ENCODE measurements around the gene ATRNL1.
"Not testable (repeated sequence)": the region's sequence is repeated elsewhere in the genome, so short reads cannot be mapped to it uniquely, and the experiment has no call there.

ATRNL1 gene

DNA sequence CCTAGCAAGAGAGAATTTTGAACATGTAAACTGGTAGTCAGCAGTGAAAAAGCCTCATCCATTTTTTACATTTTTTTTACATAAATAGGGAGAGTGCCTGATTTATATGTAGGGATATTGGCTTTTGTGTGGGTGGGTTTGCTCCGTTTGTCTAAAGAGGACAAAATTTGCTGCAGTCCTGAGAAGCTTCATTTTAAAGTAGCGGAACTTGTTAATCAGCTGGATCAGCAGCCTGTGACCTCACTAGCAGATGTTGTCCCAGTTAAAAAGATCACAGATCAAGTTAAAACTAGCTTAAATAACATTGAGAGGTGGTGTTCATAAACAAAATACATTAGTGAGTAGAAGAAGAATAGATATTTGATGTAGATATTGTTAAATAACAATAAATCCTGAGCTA lies 2.6 kb downstream of the ATRNL1 start:
- DNase-seq = no peak
- TF ChIP-seq, protein P1, sequence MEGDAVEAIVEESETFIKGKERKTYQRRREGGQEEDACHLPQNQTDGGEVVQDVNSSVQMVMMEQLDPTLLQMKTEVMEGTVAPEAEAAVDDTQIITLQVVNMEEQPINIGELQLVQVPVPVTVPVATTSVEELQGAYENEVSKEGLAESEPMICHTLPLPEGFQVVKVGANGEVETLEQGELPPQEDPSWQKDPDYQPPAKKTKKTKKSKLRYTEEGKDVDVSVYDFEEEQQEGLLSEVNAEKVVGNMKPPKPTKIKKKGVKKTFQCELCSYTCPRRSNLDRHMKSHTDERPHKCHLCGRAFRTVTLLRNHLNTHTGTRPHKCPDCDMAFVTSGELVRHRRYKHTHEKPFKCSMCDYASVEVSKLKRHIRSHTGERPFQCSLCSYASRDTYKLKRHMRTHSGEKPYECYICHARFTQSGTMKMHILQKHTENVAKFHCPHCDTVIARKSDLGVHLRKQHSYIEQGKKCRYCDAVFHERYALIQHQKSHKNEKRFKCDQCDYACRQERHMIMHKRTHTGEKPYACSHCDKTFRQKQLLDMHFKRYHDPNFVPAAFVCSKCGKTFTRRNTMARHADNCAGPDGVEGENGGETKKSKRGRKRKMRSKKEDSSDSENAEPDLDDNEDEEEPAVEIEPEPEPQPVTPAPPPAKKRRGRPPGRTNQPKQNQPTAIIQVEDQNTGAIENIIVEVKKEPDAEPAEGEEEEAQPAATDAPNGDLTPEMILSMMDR (IDR thresholded peaks at IDR 0.05; ENCODE audit: low read length) = no peak
- TF ChIP-seq EZH2phosphoT487 (IDR thresholded peaks at IDR 0.05; ENCODE audit: low read length) = no peak
- TF ChIP-seq EZH2 (optimal IDR thresholded peaks at IDR 0.05; ENCODE audit: low read depth, low read length) = no peak
- Histone ChIP-seq H3F3A (ENCODE audit: insufficient read depth, low read length) (peaks cover 10% of the 10 kb centered on the region; the same call in 1 of the 2 replicates), H3K79me2 (ENCODE audit: low read length) (peaks cover 23% of the 10 kb centered on the region), H3K4me3 (ENCODE audit: low read length) (no peak overlapping the region), H3K9ac (ENCODE audit: low read length) (no peak overlapping the region), H3K9me2 (replicated peaks; ENCODE audit: insufficient read depth, low read length) (no peaks in the 10 kb centered on the region), H3K27me3 (replicated peaks; ENCODE audit: insufficient read depth, low read length) (no peaks in the 10 kb centered on the region), H4K20me1 (ENCODE audit: insufficient read depth, low read length) (no peaks in the 10 kb centered on the region), H2AFZ (ENCODE audit: low read length) (no peak overlapping the region), H3K36me3 (replicated peaks; ENCODE audit: insufficient read depth, low read length) (no peaks in the 10 kb centered on the region), H3K9me3 (replicated peaks; ENCODE audit: insufficient read depth, low read length) (no peaks in the 10 kb centered on the region), H3K4me1 (ENCODE audit: low read length) (0 out of 2 replicates have a peak, but pooled peaks cover 3% of the 10 kb centered on the region), H3K4me2 (ENCODE audit: low read depth, low read length) (no peak overlapping the region), H3K27ac (ENCODE audit: low read length) (no peak overlapping the region)

DNA sequence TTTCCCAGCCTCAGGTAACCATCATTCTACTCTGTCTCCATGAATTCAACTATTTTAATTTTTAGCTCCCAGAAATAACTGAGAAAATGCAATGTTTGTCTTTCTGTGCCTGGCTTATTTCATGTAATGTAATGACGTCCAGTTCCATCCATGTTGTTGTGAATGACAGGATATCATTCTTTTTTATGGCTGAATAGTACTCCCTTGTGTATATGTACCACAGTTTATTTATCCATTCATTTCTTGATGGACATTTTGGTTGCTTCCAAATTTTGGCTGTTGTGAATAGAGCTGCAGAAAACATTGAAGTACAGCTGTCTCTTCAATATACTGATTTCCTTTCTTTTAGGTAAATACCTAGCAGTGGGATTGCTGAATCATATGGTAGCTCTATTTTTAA lies 10.5 kb downstream of the ATRNL1 start:
- TF ChIP-seq EZH2 (optimal IDR thresholded peaks at IDR 0.05; ENCODE audit: low read depth, low read length) (no peak), EZH2phosphoT487 (IDR thresholded peaks at IDR 0.05; ENCODE audit: low read length) (no peak)
- TF ChIP-seq, protein P1 (IDR thresholded peaks at IDR 0.05; ENCODE audit: low read length) = no peak
- Histone ChIP-seq H3K9me3 (replicated peaks; ENCODE audit: insufficient read depth, low read length) (no peaks in the 10 kb centered on the region), H3K36me3 (replicated peaks; ENCODE audit: insufficient read depth, low read length) (no peaks in the 10 kb centered on the region)

DNA sequence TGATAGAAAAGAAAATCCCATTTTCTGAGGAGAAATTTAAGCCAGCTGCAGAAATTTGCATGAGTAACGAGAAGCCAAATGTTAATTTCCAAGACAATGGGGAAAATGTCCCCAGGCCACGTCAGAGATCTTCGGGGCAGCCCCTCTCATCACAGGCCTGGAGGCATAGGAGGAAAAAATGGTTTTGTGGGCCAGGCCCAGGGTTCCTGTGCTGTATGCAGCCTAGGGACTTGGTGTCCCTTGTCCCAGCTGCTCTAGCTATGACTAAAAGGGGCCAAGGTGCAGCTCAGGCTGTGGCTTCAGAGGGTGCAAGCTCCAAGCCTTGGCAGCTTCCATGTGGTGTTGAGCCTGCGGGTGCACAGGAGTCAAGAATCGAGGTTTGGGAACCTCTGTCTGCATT lies 12.2 kb downstream of the ATRNL1 start:
- not testable (repeated sequence) for H3K27ac ChIP-seq (ENCODE audit: low read length); H3K9ac ChIP-seq (ENCODE audit: low read length); H3K9me3 ChIP-seq (replicated peaks; ENCODE audit: insufficient read depth, low read length); H3K9me2 ChIP-seq (replicated peaks; ENCODE audit: insufficient read depth, low read length); H4K20me1 ChIP-seq (ENCODE audit: insufficient read depth, low read length); H2AFZ ChIP-seq (ENCODE audit: low read length); H3K27me3 ChIP-seq (replicated peaks; ENCODE audit: insufficient read depth, low read length); DNase-seq; H3K36me3 ChIP-seq (replicated peaks; ENCODE audit: insufficient read depth, low read length); H3F3A ChIP-seq (ENCODE audit: insufficient read depth, low read length); H3K4me1 ChIP-seq (ENCODE audit: low read length); H3K4me2 ChIP-seq (ENCODE audit: low read depth, low read length); H3K4me3 ChIP-seq (ENCODE audit: low read length)
- peaks cover 21% of the 10 kb centered on the region for H3K79me2 ChIP-seq (ENCODE audit: low read length)

More for the DNA sequence above, 10.5 kb downstream of the ATRNL1 start:
- H3K4me3 ChIP-seq (ENCODE audit: low read length) = no peak overlapping the region
- no peak overlapping the region for H2AFZ ChIP-seq (ENCODE audit: low read length)
- no peak for DNase-seq
- no peak overlapping the region for H3K9ac ChIP-seq (ENCODE audit: low read length)
- no peaks in the 10 kb centered on the region for H3K27me3 ChIP-seq (replicated peaks; ENCODE audit: insufficient read depth, low read length)
- H3F3A ChIP-seq (ENCODE audit: insufficient read depth, low read length) = no peaks in the 10 kb centered on the region
- H4K20me1 ChIP-seq (ENCODE audit: insufficient read depth, low read length) = no peaks in the 10 kb centered on the region
- H3K4me2 ChIP-seq (ENCODE audit: low read depth, low read length) = no peak overlapping the region
- H3K27ac ChIP-seq (ENCODE audit: low read length) = no peak overlapping the region
- H3K9me2 ChIP-seq (replicated peaks; ENCODE audit: insufficient read depth, low read length) = no peaks in the 10 kb centered on the region
- H3K4me1 ChIP-seq (ENCODE audit: low read length) = no peaks in the 10 kb centered on the region
- peaks cover 25% of the 10 kb centered on the region for H3K79me2 ChIP-seq (ENCODE audit: low read length)

DNA sequence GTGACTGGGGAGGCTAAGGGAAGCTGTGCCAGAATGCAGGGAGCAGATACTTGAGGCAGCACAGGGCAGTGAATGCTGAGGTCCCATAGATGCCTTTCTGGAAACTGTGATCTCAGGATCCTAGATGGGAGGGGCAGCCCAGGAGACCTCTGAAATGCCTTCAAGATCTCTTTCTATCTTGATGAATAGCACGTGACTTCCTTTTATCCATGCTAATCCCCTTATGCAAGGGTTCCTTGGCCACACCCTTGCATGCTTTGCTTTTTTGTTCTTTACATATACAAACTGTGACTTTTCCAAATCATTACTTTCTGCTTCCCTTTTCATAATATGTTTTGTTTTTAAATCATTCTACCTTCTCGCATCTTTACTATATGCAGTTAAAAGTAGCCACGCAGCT lies 14.7 kb downstream of the ATRNL1 start:
- Histone ChIP-seq H3K9ac (ENCODE audit: low read length) (no peak overlapping the region), H3K4me3 (ENCODE audit: low read length) (no peak overlapping the region), H3K4me2 (ENCODE audit: low read depth, low read length) (no peak overlapping the region), H3K27me3 (replicated peaks; ENCODE audit: insufficient read depth, low read length) (no peaks in the 10 kb centered on the region), H3K4me1 (ENCODE audit: low read length) (no peaks in the 10 kb centered on the region), H3F3A (ENCODE audit: insufficient read depth, low read length) (no peaks in the 10 kb centered on the region), H3K9me3 (replicated peaks; ENCODE audit: insufficient read depth, low read length) (no peaks in the 10 kb centered on the region), H2AFZ (ENCODE audit: low read length) (no peak overlapping the region), H4K20me1 (ENCODE audit: insufficient read depth, low read length) (no peaks in the 10 kb centered on the region), H3K27ac (ENCODE audit: low read length) (no peak overlapping the region), H3K9me2 (replicated peaks; ENCODE audit: insufficient read depth, low read length) (no peaks in the 10 kb centered on the region), H3K79me2 (ENCODE audit: low read length) (peaks cover 7% of the 10 kb centered on the region; the same call in 1 of the 2 replicates), H3K36me3 (replicated peaks; ENCODE audit: insufficient read depth, low read length) (no peaks in the 10 kb centered on the region)
- no peak for DNase-seq
- no peak for TF ChIP-seq EZH2phosphoT487 (IDR thresholded peaks at IDR 0.05; ENCODE audit: low read length)

All from MM.1S (cell line).